CD4-positive, alpha-beta T cell treated with Interleukin-15 for 4 hours (primary cell): ENCODE results near the gene SLC30A4.
"Not testable (repeated sequence)": the region's sequence is repeated elsewhere in the genome, so short reads cannot be mapped to it uniquely, and the experiment has no call there.

Source experiments
- DNase-seq: peaks from one replicate; pipeline ENCODE4 v3.0.0-alpha.2; 2020; ENCODE audit warnings: low spot score

Gene SLC30A4, protein sequence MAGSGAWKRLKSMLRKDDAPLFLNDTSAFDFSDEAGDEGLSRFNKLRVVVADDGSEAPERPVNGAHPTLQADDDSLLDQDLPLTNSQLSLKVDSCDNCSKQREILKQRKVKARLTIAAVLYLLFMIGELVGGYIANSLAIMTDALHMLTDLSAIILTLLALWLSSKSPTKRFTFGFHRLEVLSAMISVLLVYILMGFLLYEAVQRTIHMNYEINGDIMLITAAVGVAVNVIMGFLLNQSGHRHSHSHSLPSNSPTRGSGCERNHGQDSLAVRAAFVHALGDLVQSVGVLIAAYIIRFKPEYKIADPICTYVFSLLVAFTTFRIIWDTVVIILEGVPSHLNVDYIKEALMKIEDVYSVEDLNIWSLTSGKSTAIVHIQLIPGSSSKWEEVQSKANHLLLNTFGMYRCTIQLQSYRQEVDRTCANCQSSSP

DNA sequence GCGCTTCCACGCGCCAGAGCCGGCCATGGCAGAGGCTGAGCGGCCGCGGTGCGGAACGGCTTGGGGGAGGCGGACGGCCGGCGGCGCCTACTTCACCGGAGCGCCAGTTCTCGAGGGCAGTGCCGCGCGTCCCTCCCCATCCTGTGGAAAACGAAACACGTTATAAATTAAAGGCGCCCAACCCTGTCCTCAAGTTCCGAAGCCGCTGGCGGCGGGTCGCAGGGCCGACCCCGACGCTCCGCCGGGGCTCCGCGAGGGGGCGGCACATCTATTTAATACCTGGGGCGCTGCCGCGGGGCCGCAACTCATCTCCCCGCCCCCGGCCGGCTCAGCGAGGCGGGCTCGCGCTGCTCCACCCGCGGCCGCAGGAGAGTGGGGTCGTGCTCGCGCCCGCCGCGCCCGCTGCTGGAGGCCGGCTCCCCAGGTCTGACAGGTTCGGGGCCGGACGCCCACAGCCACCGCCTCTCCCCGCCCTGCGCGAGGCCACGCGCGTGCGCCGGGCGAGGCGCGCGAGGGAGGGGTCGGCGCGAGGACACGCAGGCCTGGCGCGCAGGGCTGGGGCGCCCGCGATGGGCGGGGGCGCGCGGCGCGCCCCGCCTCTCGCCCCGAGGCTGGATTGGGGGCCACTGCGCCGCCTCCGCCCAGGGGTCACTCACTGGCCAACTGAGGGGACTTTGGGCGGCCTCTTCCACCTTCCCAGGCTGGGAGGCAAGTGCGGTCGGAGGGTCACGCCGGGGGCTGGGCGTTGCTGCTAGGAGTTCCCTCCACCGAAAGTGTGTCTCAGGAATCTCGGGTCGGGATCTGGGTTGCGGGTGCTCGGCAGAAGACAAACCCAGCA lies at the start of gene SLC30A4:
TSS of gene SLC30A4 (minus strand) at position 428 of the 838 bp plus-strand sequence. CDS start at position 27, 401 bp downstream.
- peak; percentile 70 for DNase-seq

DNA sequence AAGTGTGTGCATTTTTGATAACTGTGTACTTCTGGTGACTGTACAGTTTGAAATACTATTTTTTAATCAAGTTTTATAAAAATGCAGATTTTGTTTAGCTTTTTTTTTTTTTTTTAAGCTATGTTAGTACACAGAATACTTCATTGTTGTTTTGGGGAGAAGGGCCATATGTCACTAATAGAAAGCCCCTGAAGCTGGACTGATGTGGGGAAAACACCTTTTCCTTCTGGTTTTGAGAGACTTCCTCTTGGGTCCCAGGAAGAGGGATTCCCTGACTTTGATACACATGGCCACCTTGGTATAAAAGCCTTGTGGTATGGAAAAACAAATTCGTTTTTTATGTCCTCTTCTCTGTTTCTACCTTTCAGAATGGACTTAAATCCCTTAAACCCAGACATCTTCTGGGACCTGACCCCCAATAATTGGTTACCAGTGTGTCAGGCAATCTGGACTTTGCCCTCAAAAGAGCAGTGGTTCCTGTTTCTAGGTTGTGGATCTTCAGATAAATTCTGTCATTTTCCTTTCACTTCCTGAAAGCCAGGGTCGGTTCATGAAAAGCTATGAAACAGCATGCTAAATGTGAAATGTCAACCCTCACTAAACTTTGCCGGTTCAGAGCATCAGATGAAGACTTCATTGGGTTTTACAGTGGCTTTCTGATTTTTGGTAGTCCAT lies 33.5 kb upstream of the SLC30A4 start:
- no peak for DNase-seq

DNA sequence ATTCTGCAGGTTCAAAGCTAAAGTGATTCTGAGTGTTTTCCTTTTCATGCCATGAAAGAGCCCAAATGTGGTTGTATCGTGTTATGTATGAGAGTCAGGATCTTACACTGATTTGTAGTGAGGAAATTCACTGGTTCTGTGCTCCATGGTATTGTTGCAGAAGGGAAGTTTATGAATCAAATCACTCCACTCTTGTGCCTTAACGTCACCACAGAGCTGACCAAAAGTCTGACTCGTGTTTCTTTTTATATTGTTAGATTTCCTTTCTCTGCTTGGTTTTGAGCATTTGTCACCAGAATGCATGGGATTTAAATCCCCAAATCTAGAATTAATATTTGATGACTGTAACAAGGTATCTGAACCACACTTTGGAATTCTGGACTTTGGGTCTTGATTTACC lies 29.1 kb upstream of the SLC30A4 start:
- no peak for DNase-seq

DNA sequence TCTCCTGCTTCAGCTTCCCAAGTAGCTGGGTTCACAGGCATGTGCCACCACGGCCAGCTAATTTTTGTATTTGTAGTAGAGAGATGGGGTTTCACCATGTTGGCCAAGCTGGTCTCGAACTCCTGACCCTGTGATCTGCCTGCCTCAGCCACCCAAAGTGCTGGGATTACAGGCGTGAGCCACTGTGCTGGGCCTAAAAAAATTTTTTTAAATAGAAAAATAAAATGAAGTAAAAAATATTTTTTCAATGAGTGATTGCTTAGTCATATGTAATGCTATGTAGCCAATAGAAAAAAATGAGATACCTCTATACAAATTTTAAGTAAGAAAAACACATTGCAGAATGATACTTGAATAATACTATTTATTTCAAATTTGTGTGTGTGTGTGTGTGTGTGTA lies 27.9 kb upstream of the SLC30A4 start:
- no peak for DNase-seq

DNA sequence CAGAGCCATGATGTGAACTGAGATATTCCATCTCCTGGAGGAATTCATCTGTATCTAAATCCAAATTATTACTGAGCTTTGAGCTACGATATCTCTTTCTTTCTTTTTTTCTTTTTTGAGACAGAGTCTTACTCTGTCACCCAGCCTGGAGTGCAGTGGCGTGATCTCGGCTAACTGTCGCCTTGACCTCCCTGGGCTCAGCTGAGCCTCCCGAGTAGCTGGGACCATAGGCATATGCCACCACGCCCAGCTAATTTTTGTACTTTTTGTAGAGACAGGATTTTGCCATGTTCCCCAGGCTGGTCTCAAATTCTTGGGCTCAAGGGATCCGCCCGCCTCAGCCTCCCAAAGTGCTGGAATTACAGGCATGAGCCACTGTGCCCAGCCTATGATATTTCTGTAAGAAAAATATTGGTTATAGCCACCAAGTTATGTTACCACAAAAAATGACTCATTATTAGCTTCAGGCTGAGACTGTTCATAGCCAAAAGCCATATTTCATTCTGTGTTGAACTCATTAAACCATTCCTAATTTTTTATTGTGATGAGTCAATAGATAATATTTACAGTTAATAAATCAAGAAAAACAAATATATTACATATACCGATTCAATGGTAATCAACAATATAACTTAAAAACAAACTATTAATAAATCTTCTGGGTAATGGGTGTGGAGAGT lies 27.1 kb upstream of the SLC30A4 start:
- no peak for DNase-seq

DNA sequence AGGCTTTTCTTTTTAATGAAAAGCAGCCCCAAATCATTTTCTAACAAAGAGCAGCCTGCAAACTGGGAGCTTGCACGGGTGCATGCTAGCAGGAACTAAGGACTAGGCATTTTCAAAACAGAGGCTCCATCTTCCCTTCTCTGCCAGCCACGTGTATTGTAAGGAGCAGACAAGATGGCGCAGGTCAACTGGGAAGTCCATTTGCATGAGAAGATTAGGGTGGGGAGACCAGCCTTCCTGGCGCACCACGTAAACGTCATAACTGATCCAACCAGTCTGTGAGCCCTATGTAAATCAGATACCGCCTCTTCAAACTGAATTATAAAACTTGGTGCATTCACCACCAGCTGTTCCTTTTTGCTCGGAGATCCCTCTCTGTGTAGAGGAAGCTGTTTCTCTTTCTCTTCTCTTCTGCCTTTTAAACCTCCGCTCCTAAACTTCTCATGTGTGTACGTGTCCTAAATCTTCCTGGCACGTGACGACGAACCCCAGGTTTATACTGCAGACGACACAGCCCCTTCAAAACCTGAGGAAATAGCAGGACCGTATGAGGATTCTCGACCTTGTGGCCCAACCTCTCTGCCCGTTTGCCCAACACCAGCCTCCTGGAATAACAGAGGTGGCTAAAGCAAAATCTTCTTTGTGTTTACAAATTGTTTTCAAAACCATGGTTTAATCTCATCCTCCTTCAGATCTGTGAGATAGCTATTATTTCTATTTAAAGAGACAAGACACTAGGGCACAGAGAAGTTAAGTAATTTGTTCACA lies 26.4 kb upstream of the SLC30A4 start:
- no peak for DNase-seq

DNA sequence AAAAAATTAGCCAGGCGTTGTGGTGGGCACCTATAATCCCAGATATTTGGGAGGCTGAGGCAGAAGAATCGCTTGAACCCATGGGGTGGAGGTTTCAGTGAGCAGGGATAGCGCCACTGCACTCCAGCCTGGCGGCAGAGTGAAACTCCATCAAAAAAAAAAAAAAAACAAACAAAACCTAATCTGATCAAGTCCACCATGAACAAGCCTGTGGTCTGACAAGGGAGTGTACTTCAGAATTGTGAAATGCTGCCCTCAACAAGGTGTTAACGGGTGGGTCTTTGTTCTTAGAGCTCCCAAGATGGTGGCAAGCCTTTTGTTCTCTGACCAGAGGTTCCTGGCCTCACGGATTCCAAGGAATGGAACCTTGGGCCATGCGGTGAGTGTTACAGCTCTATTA lies 24.2 kb upstream of the SLC30A4 start:
- no peak for DNase-seq

DNA sequence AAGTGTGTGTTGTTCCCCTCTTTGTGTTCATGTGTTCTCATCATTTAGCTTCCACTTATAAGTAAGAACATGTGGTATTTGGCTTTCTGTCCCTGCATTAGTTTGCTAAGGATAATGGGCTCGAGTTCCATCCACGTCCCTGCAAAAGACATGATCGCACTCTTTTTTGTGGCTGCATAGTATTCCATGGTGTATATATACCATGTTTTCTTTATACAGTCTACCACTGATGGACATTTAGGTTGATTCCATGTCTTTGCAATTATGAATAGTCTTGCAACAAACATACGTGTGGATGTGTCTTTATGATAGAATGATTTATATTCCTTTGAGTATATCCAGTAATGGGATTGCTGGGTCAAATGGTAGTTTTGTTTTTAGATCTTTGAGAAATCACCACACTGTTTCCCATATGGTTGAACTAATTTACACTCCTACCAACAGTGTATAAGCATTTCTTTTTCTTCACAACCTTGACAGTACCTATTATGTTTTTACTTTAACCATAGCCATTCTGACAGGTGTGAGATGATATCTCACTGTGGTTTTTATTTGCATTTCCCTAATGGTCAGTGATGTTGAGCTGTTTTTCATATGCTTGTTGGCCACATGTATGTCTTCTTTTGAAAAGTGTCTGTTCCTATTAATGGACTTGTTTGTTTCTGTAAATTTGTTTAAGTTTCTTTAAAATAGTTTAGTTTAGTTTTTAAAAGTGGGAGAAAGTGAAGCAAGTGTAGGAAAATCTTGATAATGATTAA lies 21.9 kb upstream of the SLC30A4 start:
- no peak for DNase-seq

DNA sequence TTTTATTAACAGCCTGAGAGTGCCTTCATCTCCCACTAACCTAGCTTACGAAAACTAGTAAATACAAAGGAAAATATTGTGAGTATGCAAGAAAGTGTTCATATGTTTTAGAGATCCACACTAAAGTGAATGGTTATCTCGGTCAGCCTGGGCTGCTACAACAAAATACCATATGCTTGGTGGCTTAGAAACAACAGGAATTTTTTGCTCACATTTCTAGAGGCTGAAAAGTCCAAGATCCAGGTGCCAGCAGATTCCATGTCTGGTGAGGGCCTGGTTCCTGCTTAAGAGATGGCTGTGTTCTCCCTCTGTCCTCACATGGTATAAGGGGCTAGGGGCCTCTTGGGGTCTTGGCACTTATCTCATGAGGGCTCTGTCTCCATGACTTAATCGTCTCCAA lies 20.5 kb upstream of the SLC30A4 start:
- no peak for DNase-seq

DNA sequence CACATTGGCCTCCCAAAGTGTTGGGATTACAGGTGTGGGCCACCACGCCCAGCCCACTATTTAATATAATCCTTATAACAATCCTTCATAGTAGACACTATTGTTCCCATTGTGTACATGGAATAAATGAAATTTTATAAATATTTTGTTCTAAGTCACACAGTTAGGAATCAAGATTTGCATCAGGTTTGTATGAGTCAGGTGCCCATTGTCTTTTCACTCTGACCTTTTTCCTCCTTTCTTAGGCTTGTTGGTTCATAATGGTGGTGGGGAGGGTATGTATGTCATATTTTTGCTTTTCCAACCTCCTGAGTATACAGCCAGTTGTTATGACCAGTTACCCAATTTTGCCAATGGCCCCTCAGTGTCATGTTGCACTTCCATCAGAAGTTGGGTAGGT lies 18.0 kb upstream of the SLC30A4 start:
- DNase-seq, result no peak

DNA sequence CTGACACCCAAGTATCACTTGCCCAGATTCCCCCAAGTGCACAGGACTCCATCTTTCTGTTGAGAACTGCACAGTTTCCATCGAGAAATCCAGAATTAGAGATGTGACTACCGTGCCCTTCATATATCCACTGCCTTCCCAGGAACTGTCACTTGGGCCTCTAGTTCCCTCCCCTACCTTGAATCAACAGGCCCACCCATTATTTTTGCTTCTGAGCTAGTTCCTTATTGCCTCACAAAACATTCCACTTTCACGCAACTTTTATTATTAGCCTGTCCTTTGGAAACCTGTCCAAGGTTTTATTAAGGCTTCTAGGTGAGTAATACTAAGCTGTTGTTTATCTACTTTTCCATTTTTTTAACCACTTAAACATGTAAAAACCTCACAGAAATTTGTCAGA lies 17.1 kb upstream of the SLC30A4 start:
- no peak for DNase-seq

DNA sequence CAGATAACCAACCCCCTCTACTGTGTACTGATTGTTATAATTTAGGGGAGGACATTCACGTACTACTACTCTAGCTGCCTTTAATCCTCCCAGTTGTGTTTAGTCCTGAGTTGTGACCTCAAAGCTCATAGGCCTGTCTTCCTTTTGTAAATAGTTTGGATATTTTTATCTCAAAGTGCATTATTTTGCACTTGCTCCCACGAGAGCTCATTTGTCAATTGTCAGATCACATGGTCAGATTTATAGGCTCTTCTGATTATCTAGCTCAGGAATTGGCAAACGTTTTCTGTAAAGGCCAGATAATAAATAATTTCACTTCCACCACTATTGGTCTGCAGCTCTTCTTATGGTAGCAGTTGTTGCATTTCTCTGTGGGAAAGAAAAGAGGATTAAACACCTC lies 14.4 kb upstream of the SLC30A4 start:
- no peak for DNase-seq

DNA sequence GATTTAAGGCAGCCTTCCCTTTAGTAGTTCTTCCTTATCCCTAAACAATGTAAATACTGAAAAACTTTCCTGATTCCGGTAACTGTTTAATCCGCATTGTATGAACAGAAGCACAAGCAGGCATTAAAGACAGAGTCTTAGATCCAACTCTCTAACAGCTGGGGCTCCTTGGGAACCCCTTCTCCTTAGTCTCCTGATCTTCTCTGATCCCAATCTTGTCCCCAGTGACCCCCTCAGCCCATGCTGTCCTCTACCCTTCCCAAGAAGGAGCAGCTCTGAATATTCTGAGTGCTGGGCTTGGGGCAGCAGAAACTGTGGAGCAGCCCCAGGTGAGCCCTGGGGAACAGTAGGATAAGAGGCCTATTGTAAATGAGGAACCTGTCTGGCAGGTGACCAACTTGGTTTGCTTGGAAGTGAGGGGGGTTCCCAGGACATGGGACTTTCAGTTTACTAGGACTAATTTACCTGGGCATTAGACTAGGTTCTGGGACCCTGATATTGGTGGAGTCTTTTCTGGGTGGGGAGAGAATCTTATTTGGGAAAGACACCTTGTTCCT lies 13.0 kb upstream of the SLC30A4 start:
- no peak for DNase-seq

DNA sequence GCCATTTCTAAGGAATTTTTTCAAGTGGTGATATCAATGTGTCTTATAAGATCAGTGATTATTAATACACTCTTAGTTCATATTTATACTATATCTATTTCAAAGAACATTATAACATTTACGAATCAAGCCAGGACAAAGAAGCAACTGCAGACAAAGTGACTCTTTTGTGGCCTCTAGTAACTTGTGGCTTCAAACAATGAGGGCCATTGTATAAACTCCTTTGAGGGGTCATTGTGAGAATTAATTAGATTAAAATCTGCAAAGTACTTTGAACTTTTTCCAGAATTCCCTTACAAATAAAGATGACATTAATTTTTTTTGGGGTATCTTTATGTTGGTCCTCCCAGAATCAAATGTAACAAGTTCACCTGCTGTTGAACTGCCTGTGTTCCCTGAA lies 12.3 kb upstream of the SLC30A4 start:
- no peak for DNase-seq

DNA sequence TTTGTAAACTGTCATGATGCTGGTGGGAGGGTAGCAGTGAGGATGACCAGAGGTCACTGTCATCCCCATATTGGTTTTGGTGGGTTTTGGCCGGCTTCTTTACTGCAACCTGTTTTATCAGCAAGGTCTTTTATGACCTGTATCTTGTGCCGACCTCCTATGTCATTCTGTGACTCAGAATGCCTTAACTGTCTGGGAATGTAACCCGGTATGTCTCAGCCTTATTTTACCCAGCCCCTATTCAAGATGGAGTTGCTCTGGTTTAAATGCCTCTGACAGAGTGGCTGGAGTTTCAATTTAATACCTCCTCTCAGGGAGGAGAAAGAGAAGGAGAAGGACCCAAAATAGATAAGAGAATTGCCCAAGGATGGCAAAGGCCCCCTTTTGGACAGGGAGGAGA lies 10.3 kb upstream of the SLC30A4 start:
- DNase-seq, result not testable (repeated sequence)

DNA sequence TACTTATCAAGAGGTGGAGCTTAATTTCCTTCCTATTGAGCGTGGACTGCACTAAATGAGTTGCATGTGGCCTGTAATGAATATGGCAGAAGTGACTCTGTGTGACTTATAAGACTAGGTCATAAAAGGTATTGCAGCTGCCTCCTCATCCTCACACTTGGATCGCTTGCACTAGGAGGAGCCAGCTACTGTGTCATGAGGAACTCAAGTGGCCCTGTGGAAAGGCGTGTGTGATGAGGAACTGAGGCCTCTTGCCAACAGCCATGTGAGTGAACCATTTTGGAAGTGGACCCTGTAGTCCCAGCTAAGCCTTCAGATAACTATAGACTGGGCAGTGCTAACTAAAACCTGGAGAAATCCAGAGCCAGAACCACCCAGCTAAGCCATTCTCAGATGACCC lies 7.1 kb upstream of the SLC30A4 start:
- no peak for DNase-seq

DNA sequence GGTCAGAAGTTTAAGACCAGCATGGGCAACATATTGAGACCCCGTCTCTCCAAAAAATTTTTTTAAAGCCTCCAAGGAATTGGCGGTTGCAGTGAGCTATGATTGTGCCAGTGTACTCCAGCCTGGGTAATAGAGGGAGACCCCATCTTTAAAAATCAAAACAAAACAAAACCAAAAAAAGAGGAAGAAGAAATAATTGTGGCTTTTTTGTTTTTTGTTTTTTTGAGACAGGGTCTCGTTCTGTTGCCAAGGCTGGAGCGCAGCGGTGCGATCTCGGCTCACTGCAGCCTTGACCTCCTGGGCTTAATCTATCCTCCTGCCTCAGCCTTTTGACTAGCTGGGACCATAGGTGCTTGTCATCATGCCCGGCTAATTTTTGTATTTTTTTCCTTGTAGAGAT lies 4.5 kb upstream of the SLC30A4 start:
- no peak for DNase-seq

DNA sequence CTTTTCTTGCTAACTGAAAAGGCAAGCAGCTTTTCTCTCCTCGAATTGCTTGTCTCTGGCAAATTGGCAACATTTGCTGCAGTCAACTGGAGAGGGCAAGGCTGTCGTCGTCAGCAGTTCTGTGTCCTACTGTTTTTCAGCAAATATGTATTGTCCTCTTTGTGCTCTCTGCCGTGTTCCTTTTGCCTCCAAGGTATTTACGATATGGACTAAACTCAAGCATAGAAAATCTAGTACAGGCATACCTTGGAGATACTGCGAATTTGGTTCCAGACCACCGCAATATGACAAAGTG lies 558 bp upstream of the SLC30A4 start:
- DNase-seq, result peak; percentile 3

DNA sequence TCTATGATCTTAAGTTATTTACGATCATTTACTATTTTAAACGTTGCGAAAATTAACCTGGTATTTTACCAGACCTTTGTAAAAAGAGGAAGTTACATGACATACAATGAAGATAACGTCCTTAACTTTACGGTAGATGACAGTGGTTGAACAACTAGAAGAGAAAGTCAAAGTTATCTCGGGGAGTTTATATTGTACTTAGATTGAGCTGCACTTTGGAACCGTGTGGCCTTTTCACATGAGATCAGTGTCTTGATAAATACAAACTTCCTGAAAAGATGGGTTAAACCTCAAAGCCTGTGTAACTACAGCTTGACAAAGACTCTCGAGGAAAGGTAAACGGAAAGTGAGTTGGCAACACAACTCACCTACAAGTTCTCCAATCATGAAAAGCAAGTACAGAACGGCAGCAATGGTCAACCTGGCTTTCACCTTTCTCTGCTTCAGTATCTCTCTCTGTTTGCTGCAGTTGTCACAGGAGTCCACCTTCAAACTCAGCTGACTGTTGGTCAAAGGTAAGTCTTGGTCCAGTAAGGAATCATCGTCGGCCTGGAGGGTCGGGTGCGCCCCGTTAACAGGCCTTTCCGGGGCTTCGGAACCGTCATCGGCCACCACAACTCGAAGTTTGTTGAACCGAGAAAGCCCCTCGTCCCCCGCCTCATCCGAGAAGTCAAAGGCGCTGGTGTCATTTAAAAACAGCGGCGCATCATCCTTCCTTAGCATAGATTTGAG lies 793 bp downstream of the SLC30A4 start:
- DNase-seq, result peak; percentile 3

DNA sequence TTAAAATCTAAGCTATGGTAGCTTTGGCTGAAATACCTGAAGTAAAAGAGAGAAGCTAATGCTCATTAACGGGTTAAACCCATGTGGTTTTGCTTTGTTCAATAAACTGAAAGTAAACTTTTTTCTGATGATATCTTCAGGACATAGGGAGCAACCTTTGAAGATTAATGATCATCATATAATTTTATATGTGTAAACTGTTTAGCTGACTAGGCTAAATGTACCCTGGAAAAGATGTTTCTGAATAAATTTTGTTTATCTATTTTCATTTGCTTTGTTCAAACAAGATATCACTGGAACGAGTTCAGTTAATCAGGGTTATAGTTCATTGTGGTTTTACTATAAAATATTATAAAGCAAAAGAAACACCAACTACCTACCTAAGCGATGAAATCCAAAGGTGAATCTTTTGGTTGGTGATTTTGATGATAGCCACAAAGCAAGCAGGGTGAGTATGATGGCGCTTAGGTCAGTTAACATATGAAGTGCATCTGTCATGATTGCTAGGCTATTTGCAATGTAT lies 11.7 kb downstream of the SLC30A4 start:
- no peak for DNase-seq
